Upper lobe of right lung (tissue), 1 donor: ENCODE results near the gene MCRIP2. TPM values are rescaled to one million over a fixed set of nuclear protein-coding genes. Genes with fewer than 3 reads are reported as not detected.

ENCODE experiments used
- ATAC-seq: fragments of 200-7000 bp; cut with Tn5 transposase; one replicate; pipeline ENCODE4 v1.9.1; 2020; ENCODE audit warnings: mild to moderate bottlenecking, moderate library complexity
- DNase-seq: peaks from one replicate; pipeline ENCODE4 v3.0.0-alpha.2; 2020
- H3K27ac ChIP-seq: fragments of 200-600 bp; one replicate; pipeline ENCODE4 v1.8.0; 2022
- H3K27me3 ChIP-seq: fragments of 200-600 bp; one replicate; pipeline ENCODE4 v1.8.0; 2022; ENCODE audit warnings: mild to moderate bottlenecking
- H3K36me3 ChIP-seq: fragments of 200-600 bp; one replicate; pipeline ENCODE4 v1.8.0; 2022
- H3K4me1 ChIP-seq: fragments of 200-600 bp; one replicate; pipeline ENCODE4 v1.8.0; 2022
- H3K4me3 ChIP-seq: fragments of 200-600 bp; one replicate; pipeline ENCODE4 v1.8.0; 2022; ENCODE audit warnings: mild to moderate bottlenecking
- H3K9me3 ChIP-seq: fragments of 200-600 bp; one replicate; pipeline ENCODE4 v1.8.0; 2022
- CTCF ChIP-seq: fragments of 200-600 bp; IDR thresholded peaks from one replicate; pipeline ENCODE4 v1.8.0; 2022; ENCODE audit warnings: antibody characterized with exemption
- intact Hi-C: fragments of 100-400 bp; cut with DNase I; formaldehyde crosslinking; loops from one replicate; pipeline ENCODE4 v1.11.0; 2022
- total RNA-seq: library from RNA; stranded (reverse); fragmentation: NEBNext Ultra II Directional; extraction: Animal tissue kit (Norgen Biotek cat#: 25700); gene quantifications from one replicate; pipeline ENCODE4 v1.2.1, GENCODE V29; 2021
- donor health status: DM: no; HTN: yes; CAD: no; lungs with severe emphysema.

Gene MCRIP2
- total RNA-seq, 1 donor from 2014 or later: 57.9 TPM

- TF ChIP-seq CTCF: no peak
- no peak overlapping the region for H3K27ac ChIP-seq
These were observed 24.9 kb downstream of the MCRIP2 start for GRCh38 chr16:666572-666971.

GRCh38 chr16:667113-667779, 25.6 kb downstream of the MCRIP2 start:
- DNase-seq: no peak
- intact Hi-C loops: no loop called here
- TF ChIP-seq CTCF: no peak
- Histone ChIP-seq H3K4me3 (peak overlapping the region; percentile 97), H3K27me3 (no peaks in the 10 kb centered on the region), H3K9me3 (no peaks in the 10 kb centered on the region), H3K36me3 (peaks cover 26% of the 10 kb centered on the region), H3K4me1 (peaks cover 12% of the 10 kb centered on the region), H3K27ac (peak overlapping the region; percentile 87)
- no peak for ATAC-seq

More at GRCh38 chr16:666572-666971, 24.9 kb downstream of the MCRIP2 start:
- DNase-seq (no peak), ATAC-seq (no peak)
- Histone ChIP-seq H3K36me3 (peaks cover 19% of the 10 kb centered on the region), H3K4me3 (no peak overlapping the region), H3K9me3 (no peaks in the 10 kb centered on the region), H3K4me1 (peaks cover 12% of the 10 kb centered on the region), H3K27me3 (no peaks in the 10 kb centered on the region)
- intact Hi-C loops: no loop called here

- DNase-seq: peak; percentile 97
- H3K4me1 ChIP-seq: peaks cover 12% of the 10 kb centered on the region
- H3K4me3 ChIP-seq: peak within 1 kb of the TSS; percentile 97
- peak; percentile 96 for ATAC-seq
- peaks cover 33% of the 10 kb centered on the region for H3K36me3 ChIP-seq
- intact Hi-C loops: no loop called here
- no peaks in the 10 kb centered on the region for H3K9me3 ChIP-seq
- TF ChIP-seq CTCF: peak; percentile 84
- peak within 1 kb of the TSS; percentile 87 for H3K27ac ChIP-seq
- H3K27me3 ChIP-seq: no peaks in the 10 kb centered on the region
These were observed 26.3 kb downstream of the MCRIP2 start, which contains the start of gene RHOT2 for GRCh38 chr16:667780-668518. Gene RHOT2, plus strand, starts transcription at chr16:668132. Its CDS starts 68 bp downstream, at chr16:668200.

- Histone ChIP-seq H3K27me3 (no peaks in the 10 kb centered on the region), H3K4me1 (peaks cover 12% of the 10 kb centered on the region), H3K36me3 (peaks cover 40% of the 10 kb centered on the region), H3K4me3 (peak overlapping the region; percentile 97), H3K9me3 (no peaks in the 10 kb centered on the region), H3K27ac (peak overlapping the region; percentile 87)
- ATAC-seq (no peak), DNase-seq (no peak)
- no peak for TF ChIP-seq CTCF
- intact Hi-C loops: no loop called here
These were observed 27.0 kb downstream of the MCRIP2 start for GRCh38 chr16:668519-669171.

- Histone ChIP-seq H3K4me1 (peaks cover 15% of the 10 kb centered on the region), H3K36me3 (peaks cover 40% of the 10 kb centered on the region), H3K27ac (no peak overlapping the region), H3K4me3 (no peak overlapping the region), H3K9me3 (no peaks in the 10 kb centered on the region), H3K27me3 (no peaks in the 10 kb centered on the region)
- DNase-seq: no peak
- TF ChIP-seq CTCF: no peak
- ATAC-seq: no peak
- intact Hi-C loops: no loop called here
These were observed 28.0 kb downstream of the MCRIP2 start for GRCh38 chr16:669666-670065.
